DND-41 (cell line): ENCODE data around the gene SRGAP2C.
"Not testable (repeated sequence)": the region's sequence is repeated elsewhere in the genome, so short reads cannot be mapped to it uniquely, and the experiment has no call there.

Experiments
- EZH2 ChIP-seq: IDR thresholded peaks from 3 replicates; pipeline ENCODE4 v1.6.1; 2012; ENCODE audit warnings: borderline replicate concordance, low read depth, mild to moderate bottlenecking, moderate library complexity, low read length, inconsistent platforms; ENCODE audit not compliant: severe bottlenecking
- TF ChIP-seq, protein P1 (sequence below): IDR thresholded peaks from 2 replicates; pipeline ENCODE4 v1.5.1; 2012; ENCODE audit warnings: borderline replicate concordance, low read length, moderate library complexity, mild to moderate bottlenecking; ENCODE audit not compliant: poor library complexity, severe bottlenecking; ENCODE audit errors: extremely low read depth

DNA sequence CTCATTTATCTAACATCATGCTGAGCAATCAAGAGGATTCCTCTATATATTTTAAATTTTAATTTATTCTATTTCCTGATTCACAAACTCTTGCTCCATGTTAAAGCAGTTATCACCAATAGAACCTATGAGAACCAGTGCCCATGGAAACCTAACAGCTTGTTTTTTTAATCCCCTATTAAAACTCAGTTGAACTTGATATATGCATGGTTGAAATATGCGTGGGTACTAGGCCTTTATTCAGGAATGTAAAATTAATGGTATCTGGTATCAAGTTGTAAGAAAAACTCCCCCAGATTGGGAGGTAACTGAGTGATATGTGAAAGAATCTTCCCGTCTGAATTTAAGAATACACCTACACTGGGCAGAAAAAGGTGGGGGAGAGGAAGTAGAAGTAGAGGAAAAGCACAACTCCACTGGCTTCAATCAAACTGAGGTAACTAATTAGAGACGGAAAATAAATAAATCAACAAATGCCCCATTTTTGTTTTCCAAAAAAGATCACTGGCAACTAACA is 16.6 kb upstream of the SRGAP2C start:
- TF ChIP-seq, protein P1, sequence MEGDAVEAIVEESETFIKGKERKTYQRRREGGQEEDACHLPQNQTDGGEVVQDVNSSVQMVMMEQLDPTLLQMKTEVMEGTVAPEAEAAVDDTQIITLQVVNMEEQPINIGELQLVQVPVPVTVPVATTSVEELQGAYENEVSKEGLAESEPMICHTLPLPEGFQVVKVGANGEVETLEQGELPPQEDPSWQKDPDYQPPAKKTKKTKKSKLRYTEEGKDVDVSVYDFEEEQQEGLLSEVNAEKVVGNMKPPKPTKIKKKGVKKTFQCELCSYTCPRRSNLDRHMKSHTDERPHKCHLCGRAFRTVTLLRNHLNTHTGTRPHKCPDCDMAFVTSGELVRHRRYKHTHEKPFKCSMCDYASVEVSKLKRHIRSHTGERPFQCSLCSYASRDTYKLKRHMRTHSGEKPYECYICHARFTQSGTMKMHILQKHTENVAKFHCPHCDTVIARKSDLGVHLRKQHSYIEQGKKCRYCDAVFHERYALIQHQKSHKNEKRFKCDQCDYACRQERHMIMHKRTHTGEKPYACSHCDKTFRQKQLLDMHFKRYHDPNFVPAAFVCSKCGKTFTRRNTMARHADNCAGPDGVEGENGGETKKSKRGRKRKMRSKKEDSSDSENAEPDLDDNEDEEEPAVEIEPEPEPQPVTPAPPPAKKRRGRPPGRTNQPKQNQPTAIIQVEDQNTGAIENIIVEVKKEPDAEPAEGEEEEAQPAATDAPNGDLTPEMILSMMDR = not testable (repeated sequence)
- TF ChIP-seq EZH2 = not testable (repeated sequence)
